Smooth muscle cell (in vitro differentiated cells): ENCODE data around the gene ASIC1. TPM values are rescaled to one million over a fixed set of nuclear protein-coding genes. Genes with fewer than 3 reads are reported as not detected.
A peak's percentile ranks its signal among the peaks of the same experiment; 100 is the strongest.
"Not testable (repeated sequence)": the region's sequence is repeated elsewhere in the genome, so short reads cannot be mapped to it uniquely, and the experiment has no call there.

Experiments
- DNase-seq: peaks from one replicate; lab custom pipeline; 2025; ENCODE audit not compliant: unreplicated experiment; lab: John Stamatoyannopoulos, UW
- H2AFZ ChIP-seq: fragments of 200-600 bp; sonication (generic); 2 replicates; pipeline ENCODE4 v1.6.0; 2016; ENCODE audit warnings: antibody characterized with exemption, low read depth, mild to moderate bottlenecking
- H3F3A ChIP-seq: fragments of 200-600 bp; sonication (generic); 2 replicates; pipeline ENCODE4 v1.6.0; 2017; ENCODE audit warnings: antibody characterized with exemption, low read depth
- H3K27ac ChIP-seq: fragments of 200-600 bp; sonication (generic); 2 replicates; pipeline ENCODE4 v1.5.1; 2016; ENCODE audit warnings: low read depth, mild to moderate bottlenecking
- H3K27me3 ChIP-seq: fragments of 200-600 bp; sonication (generic); 2 replicates; pipeline ENCODE4 v1.6.1; 2016; ENCODE audit warnings: low read depth, mild to moderate bottlenecking
- H3K36me3 ChIP-seq: fragments of 200-600 bp; sonication (generic); 2 replicates; pipeline ENCODE4 v1.5.1; 2016; ENCODE audit warnings: low read depth
- H3K4me1 ChIP-seq: fragments of 200-600 bp; sonication (generic); 2 replicates; pipeline ENCODE4 v1.5.1; 2016; ENCODE audit warnings: low read depth
- H3K4me2 ChIP-seq: fragments of 200-600 bp; sonication (generic); 2 replicates; pipeline ENCODE4 v1.6.0; 2016; ENCODE audit warnings: mild to moderate bottlenecking
- H3K4me3 ChIP-seq: fragments of 200-600 bp; sonication (generic); 2 replicates; pipeline ENCODE4 v1.5.1; 2016; ENCODE audit warnings: mild to moderate bottlenecking
- H3K79me2 ChIP-seq: fragments of 200-600 bp; sonication (generic); 2 replicates; pipeline ENCODE4 v1.6.0; 2016; ENCODE audit warnings: low read depth, mild to moderate bottlenecking
- H3K9ac ChIP-seq: fragments of 200-600 bp; sonication (generic); 2 replicates; pipeline ENCODE4 v1.6.0; 2016; ENCODE audit warnings: low read depth
- H3K9me3 ChIP-seq: fragments of 200-600 bp; sonication (generic); replicated peaks from 2 replicates; pipeline ENCODE4 v1.5.1; 2016; ENCODE audit warnings: low read depth
- H4K20me1 ChIP-seq: fragments of 200-600 bp; sonication (generic); 2 replicates; pipeline ENCODE4 v1.6.0; 2016; ENCODE audit warnings: low read depth
- CTCF ChIP-seq: fragments of 200-600 bp; sonication (generic); IDR thresholded peaks from 2 replicates; pipeline ENCODE4 v1.5.1; 2017; ENCODE audit warnings: borderline replicate concordance, mild to moderate bottlenecking, antibody characterized with exemption; ENCODE audit not compliant: insufficient read depth, poor library complexity, severe bottlenecking
- WGBS: methylation state at CpG from one replicate; pipeline ENCODE4 v1.1.7; 2016; ENCODE audit warnings: low lambda C conversion rate; 5-methylcytosine and 5-hydroxymethylcytosine counted together
- polyA plus RNA-seq: library from polyadenylated mRNA; unstranded; fragments of >200 nt; fragmentation: Nextera tagmentation; extraction: Ambion mirVana; gene quantifications from 2 replicates; pipeline ENCODE4 v1.2.1, GENCODE V29; 2016
- total RNA-seq: library from RNA; depleted of rRNA; stranded (reverse); fragments of >200 nt; gene quantifications from 2 replicates; pipeline ENCODE4 v1.2.3, GENCODE V29; 2014

The ASIC1 gene
- total and polyA plus RNA-seq, 2 experiments from 2014 or later, result 0.45 to 1.5 TPM

DNA sequence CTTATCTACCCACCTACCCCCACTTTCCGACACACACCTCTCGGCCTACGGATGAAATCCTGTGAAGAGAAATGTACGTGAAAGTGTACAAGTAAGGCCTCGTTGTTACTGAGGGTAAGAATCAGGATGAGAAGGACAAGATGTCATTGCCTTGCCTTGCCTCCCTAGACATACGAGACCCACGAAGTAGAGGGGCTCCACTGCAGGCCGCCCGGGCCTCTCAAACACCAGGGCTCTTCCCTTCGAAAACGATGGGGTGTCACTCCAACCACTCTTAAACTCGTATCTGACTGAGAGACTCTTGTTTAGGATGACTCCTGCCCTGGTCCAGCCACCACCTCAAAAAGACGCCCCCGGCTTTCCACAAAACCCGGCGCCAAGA is 32.6 kb upstream of the ASIC1 start:
- Histone ChIP-seq H4K20me1 (no peaks in the 10 kb centered on the region), H3K36me3 (no peaks in the 10 kb centered on the region), H3K9ac (peak overlapping the region; percentile 79), H3K4me2 (peak overlapping the region; percentile 90), H3F3A (no peaks in the 10 kb centered on the region), H3K9me3 (no peaks in the 10 kb centered on the region), H3K27me3 (no peaks in the 10 kb centered on the region), H3K79me2 (peaks cover 49% of the 10 kb centered on the region), H3K4me3 (peak overlapping the region; percentile 83), H3K4me1 (peaks cover 7% of the 10 kb centered on the region), H2AFZ (peak overlapping the region; percentile 86), H3K27ac (no peak overlapping the region)
- DNase-seq, result no peak
- WGBS, result 7% methylated on average over 16 of the region's 16 CpGs
- TF ChIP-seq CTCF, result no peak

DNA sequence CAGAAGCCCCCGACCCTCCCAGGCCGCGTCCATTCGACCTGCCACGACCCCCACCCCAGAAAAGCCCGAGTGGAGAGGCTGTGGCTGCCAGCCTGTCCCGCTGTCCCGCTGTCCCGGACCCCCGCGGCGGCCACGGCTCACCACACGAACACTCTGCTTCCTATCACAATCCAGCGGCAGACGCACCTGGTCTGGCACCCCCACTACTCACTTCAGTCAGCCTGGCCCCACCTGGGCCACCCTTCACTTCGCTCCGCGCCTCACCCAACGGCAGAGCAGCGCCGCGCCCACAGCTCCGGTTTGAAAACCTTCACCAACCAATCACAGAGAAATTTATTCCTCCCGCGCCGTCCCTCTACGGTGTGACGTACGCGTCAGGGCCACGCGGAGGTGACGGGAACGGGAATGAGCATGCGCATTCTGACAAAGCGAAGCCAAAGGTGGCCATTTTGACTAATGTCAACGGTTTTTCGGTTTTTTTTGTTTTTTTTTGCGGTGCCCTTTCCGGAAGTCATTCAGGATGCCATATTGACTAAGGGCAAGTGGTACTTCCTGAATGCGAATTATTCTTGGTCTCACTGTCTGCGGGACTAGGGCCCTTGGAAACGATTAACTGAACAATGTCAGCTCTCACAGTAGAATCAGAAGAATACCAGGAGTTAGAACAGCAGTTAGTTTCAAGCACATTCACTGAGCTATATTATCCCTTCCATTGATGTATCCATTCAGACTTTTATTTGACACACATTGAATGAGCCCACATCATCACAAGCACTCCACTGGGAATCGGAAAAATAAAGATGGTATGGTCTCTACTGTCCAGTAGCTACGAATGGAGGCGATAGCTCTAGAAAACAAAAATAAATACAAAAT is 32.0 kb upstream of the ASIC1 start, which contains the start of gene RACGAP1:
RACGAP1 (minus strand) TSS at position 308 of the 873 bp plus-strand sequence. CDS start 8,779 bp downstream, outside the sequence.
- H3K4me2 ChIP-seq, result peak within 1 kb of the TSS; percentile 90

GRCh38 chr12:50026691-50027090 is 30.7 kb upstream of the ASIC1 start:
- Histone ChIP-seq H3K79me2 (peaks cover 32% of the 10 kb centered on the region), H3K4me3 (no peak overlapping the region), H3K4me2 (no peak overlapping the region), H3K27me3 (no peaks in the 10 kb centered on the region), H3K4me1 (peaks cover 7% of the 10 kb centered on the region), H3K27ac (no peak overlapping the region), H3K9ac (no peak overlapping the region), H2AFZ (no peak overlapping the region), H3F3A (no peaks in the 10 kb centered on the region), H3K9me3 (no peaks in the 10 kb centered on the region), H4K20me1 (no peaks in the 10 kb centered on the region), H3K36me3 (no peaks in the 10 kb centered on the region)
- TF ChIP-seq CTCF, result no peak
- no peak for DNase-seq
- WGBS, result 99% methylated on average over 3 of the region's 3 CpGs

More for the DNA sequence above, 32.0 kb upstream of the ASIC1 start, which contains the start of gene RACGAP1:
- no peaks in the 10 kb centered on the region for H3K9me3 ChIP-seq
- H3K4me3 ChIP-seq, result peak within 1 kb of the TSS; percentile 83
- H3K9ac ChIP-seq, result peak within 1 kb of the TSS; percentile 79
- peak; percentile 67 for DNase-seq
- 7% methylated on average over 47 of the region's 47 CpGs for WGBS
- no peaks in the 10 kb centered on the region for H4K20me1 ChIP-seq
- H3K27ac ChIP-seq, result no peak within 1 kb of the TSS
- H3F3A ChIP-seq, result no peaks in the 10 kb centered on the region
- peak within 1 kb of the TSS; percentile 88 for H2AFZ ChIP-seq
- H3K27me3 ChIP-seq, result no peaks in the 10 kb centered on the region
- TF ChIP-seq CTCF, result no peak
- H3K36me3 ChIP-seq, result no peaks in the 10 kb centered on the region
- peaks cover 43% of the 10 kb centered on the region for H3K79me2 ChIP-seq
- peaks cover 7% of the 10 kb centered on the region for H3K4me1 ChIP-seq

DNA sequence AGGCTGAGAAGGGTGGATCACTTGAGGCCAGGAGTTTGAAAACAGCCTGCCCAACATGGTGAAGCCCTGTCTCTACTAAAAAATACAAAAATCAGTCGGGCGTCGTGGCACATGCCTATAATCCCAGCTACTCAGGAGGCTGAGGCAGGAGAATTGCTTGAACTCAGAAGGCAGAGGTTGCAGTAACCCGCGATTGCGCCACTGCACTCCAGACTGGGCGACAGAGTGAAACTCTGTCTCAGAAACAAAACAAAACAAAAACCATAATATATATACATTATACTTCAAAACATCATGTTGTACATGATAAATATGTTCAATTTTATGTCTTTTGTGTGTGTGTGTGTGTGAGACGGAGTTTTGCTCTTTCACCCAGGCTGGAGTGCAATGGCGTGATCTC is 26.9 kb upstream of the ASIC1 start:
- 92% methylated on average over 9 of the region's 9 CpGs for WGBS
- not testable (repeated sequence) for H3K4me2 ChIP-seq, H3K9ac ChIP-seq, H3F3A ChIP-seq, H3K4me1 ChIP-seq, H2AFZ ChIP-seq, H3K4me3 ChIP-seq, H3K27ac ChIP-seq, H3K27me3 ChIP-seq, DNase-seq, H4K20me1 ChIP-seq, H3K36me3 ChIP-seq, H3K79me2 ChIP-seq, H3K9me3 ChIP-seq
